HG02840 (cell line): ENCODE measurements around the gene SGMS1.
"Not testable (repeated sequence)": the region's sequence is repeated elsewhere in the genome, so short reads cannot be mapped to it uniquely, and the experiment has no call there.

Source experiments
- ATAC-seq: cut with Tn5 transposase; IDR thresholded peaks from one replicate; pipeline ENCODE4 v1.9.1; 2021; ENCODE audit warnings: mild to moderate bottlenecking, moderate library complexity, moderate number of reproducible peaks; ENCODE audit not compliant: unreplicated experiment, low FRiP score

The SGMS1 gene

DNA sequence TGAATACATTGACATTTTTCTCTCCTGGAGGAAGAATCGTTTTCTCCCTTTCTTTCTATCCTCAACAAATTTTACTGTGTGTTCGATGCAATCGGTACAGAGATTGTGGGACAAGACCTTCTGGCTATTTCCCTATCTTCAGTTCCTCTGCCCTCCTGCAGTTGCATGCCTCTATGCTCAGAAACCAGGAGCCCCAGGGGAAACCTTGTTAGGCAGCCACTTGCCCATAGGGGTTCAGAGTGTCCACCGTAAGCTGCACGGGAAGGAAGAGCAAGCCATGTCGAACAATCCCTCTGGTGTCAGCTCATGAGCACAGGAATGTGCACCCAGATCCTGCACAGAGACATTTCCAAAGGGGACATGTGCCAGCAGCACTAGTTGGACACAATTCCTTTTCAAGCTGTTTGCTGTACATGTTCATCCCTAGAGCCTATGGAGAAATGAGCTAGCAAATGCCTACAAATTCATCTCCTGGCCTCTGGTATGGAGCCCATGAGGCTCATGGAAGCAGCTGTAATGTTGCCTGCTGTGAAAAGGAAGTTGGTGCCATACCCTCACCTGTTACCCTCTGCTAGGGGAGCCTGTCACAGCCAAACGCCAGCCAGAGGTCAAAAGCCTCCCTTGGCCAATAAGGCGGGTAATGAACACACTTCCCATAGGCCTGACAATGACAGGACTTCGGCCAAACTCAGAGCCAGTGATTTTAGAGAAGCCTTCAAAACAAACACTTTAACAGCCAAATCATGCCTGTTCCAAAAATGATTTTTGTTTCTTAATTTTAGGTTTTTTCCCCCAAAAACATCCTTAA lies 336.6 kb downstream of the SGMS1 start:
- ATAC-seq = no peak

GRCh38 chr10:50286517-50286916 lies 337.2 kb downstream of the SGMS1 start:
- no peak for ATAC-seq

- no peak for ATAC-seq
Measured at GRCh38 chr10:50281967-50282522, 341.7 kb downstream of the SGMS1 start.

GRCh38 chr10:50281210-50281966 lies 342.4 kb downstream of the SGMS1 start:
- ATAC-seq = no peak

GRCh38 chr10:50280049-50280841 lies 343.5 kb downstream of the SGMS1 start:
- ATAC-seq = no peak

DNA sequence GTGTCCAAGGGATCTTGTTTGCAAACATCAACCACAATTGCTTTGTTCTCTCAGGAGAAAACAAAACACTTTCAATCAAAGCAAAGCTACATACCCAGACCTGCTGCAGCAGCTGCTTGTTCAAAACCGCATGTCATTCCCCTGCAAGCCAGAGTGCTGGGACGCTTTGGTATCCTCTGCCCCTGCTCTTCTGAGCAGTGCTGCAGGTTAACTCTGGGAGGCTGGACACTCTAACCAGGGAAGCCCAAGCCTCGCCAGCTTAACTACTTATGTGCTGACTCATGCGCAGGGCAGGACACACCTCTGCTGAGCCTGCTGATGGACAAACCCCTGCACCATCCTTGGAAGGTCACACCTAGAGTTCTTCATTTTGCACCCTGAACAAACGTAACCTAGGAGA lies 344.3 kb downstream of the SGMS1 start:
- no peak for ATAC-seq

DNA sequence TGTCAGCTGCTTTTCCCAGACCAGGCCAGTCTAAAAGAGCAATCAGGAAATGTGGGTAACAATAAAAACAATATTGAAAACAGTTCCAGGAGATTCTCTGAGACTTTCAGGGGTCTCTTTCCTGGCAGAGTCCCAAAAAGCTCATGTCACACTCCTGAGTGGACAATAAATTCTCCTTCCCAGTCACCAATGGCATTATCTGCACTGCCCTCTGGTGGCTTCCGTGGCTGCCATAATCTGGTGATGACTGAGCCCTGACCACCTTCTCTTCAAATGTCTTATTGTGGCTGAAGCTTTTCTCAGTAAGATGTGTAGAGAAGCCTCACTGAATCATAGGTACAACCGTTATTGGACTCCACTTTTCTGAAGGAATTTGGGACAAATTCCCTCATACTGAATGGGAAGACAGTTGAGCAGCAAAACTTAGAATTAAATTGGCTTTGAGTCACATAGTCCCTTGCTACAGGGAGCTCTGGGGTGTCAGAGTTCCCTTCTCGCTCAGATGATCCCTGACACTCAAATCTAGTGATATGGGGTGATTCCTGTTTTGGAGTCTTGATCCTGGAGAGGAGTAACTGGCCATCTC lies 348.0 kb downstream of the SGMS1 start:
- ATAC-seq = no peak

GRCh38 chr10:50272531-50272930 lies 351.2 kb downstream of the SGMS1 start:
- ATAC-seq = no peak

GRCh38 chr10:50271564-50272250 lies 352.0 kb downstream of the SGMS1 start:
- no peak for ATAC-seq

GRCh38 chr10:50267877-50268276 lies 355.9 kb downstream of the SGMS1 start:
- not testable (repeated sequence) for ATAC-seq

- ATAC-seq = not testable (repeated sequence)
Measured at GRCh38 chr10:50262625-50263024, 361.1 kb downstream of the SGMS1 start.

- peak; percentile 98 for ATAC-seq
Measured at GRCh38 chr10:50260791-50261281, 362.9 kb downstream of the SGMS1 start.
